ENCODE results near the gene TSPEAR. TPM values are rescaled to one million over a fixed set of nuclear protein-coding genes. Genes with fewer than 3 reads are reported as not detected.

TSPEAR gene
- total and polyA plus RNA-seq, 2 donors from 2014 or later = 0.09 to 0.22 TPM

GRCh38 chr21:44507673-44508425 lies 203.5 kb downstream of the TSPEAR start:
- TF ChIP-seq CTCF (IDR thresholded peaks at IDR 0.05; ENCODE audit: borderline replicate concordance, extremely low read depth, insufficient read depth) = no peak
- DNase-seq = peak in 1 of 5 donors; percentile 50
- Histone ChIP-seq H3K9ac (ENCODE audit: low read length in 3 of 3) (no peak overlapping the region), H3K4me1 (ENCODE audit: control insufficient read depth in 2 of 3, insufficient read depth in 2 of 3, low read depth in 1 of 3, low read length in 3 of 3) (peaks cover 0 to 6% (median 0%) of the 10 kb centered on the region in 3 donors), H3K27ac (ENCODE audit: low read depth in 2 of 2, low read length in 2 of 2) (no peak overlapping the region), H3K27me3 (ENCODE audit: control insufficient read depth, insufficient read depth, low read length) (no peaks in the 10 kb centered on the region), H3K9me3 (ENCODE audit: control insufficient read depth in 2 of 3, insufficient read depth in 1 of 3, low read length in 3 of 3) (no peaks in the 10 kb centered on the region), H3K36me3 (ENCODE audit: control insufficient read depth in 2 of 3, insufficient read depth in 3 of 3, low read length in 3 of 3) (peaks cover 0 to 2% (median 0%) of the 10 kb centered on the region in 3 donors), H3K4me3 (ENCODE audit: low read length in 3 of 3) (no peak overlapping the region)
- FAIRE-seq = no peak
- intact Hi-C loops (cut with DNase I) = no loop called here

DNA sequence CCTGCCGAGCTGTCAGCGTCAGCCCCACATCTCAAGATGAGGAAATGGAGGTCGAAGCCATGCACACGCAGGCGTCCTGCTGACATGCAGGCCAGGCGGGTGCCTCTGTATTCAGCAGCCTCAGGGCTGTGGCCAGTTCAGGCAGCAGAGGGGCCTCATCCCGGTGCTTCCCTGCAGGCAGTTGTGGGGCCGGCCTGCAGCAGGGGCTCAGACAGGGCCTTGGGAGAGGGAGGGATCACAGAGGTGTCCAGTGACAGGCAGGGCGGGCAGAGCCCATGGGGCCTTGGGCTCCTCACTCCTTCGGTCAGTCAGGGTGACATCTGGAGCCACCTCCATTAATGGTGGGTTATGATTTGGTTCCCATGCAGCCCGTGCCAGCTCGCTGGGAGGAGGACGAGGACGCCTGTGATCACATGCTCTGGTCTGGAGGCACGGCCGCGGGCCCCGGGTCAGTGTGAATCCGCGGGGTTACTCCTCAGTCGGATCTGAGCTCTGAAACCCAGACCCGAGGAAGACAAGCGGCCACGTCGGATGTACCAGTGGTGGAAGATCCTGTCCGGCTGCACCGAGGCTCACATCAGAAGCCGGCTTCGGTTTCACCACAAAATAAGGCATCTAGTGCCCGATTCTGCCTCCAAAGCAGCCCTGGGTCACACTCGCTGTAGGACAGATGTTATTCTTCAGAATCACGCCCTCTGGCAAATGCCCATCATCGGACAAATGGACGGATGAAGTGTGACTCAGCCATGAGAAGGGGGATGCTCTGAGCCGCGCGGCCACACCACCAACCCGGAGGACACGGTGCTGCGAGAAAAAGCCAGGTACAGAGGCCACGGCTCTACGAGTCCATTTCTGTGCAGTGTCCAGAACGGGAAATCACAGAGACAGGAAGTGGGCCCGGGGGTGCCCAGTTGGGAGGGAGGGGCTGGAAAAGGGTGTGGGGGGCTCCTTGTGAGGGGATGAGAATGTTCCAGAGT lies 204.8 kb downstream of the TSPEAR start:
- TF ChIP-seq CTCF (IDR thresholded peaks at IDR 0.05; ENCODE audit: borderline replicate concordance, extremely low read depth, insufficient read depth) = no peak
- Histone ChIP-seq H3K27me3 (ENCODE audit: control insufficient read depth, insufficient read depth, low read length) (no peaks in the 10 kb centered on the region), H3K9ac (ENCODE audit: low read length in 3 of 3) (no peak overlapping the region), H3K9me3 (ENCODE audit: control insufficient read depth in 2 of 3, insufficient read depth in 1 of 3, low read length in 3 of 3) (no peaks in the 10 kb centered on the region), H3K27ac (ENCODE audit: low read depth in 2 of 2, low read length in 2 of 2) (no peak overlapping the region), H3K36me3 (ENCODE audit: control insufficient read depth in 2 of 3, insufficient read depth in 3 of 3, low read length in 3 of 3) (peaks cover 0 to 2% (median 0%) of the 10 kb centered on the region in 3 donors), H3K4me1 (ENCODE audit: control insufficient read depth in 2 of 3, insufficient read depth in 2 of 3, low read depth in 1 of 3, low read length in 3 of 3) (peaks cover 0 to 6% (median 0%) of the 10 kb centered on the region in 3 donors), H3K4me3 (ENCODE audit: low read length in 3 of 3) (no peak overlapping the region)
- intact Hi-C loops (cut with DNase I) = no loop called here
- FAIRE-seq = no peak
- DNase-seq = peak in 4 of 5 donors; percentile 36 to 70 (median 44)

GRCh38 chr21:44505673-44506278 lies 205.6 kb downstream of the TSPEAR start:
- Histone ChIP-seq H3K36me3 (ENCODE audit: control insufficient read depth in 2 of 3, insufficient read depth in 3 of 3, low read length in 3 of 3) (no peaks in the 10 kb centered on the region), H3K27ac (ENCODE audit: low read depth in 2 of 2, low read length in 2 of 2) (no peak overlapping the region), H3K4me3 (ENCODE audit: low read length in 3 of 3) (no peak overlapping the region), H3K9ac (ENCODE audit: low read length in 3 of 3) (no peak overlapping the region), H3K27me3 (ENCODE audit: control insufficient read depth, insufficient read depth, low read length) (no peaks in the 10 kb centered on the region), H3K4me1 (ENCODE audit: control insufficient read depth in 2 of 3, insufficient read depth in 2 of 3, low read depth in 1 of 3, low read length in 3 of 3) (peaks cover 0 to 2% (median 0%) of the 10 kb centered on the region in 3 donors), H3K9me3 (ENCODE audit: control insufficient read depth in 2 of 3, insufficient read depth in 1 of 3, low read length in 3 of 3) (no peaks in the 10 kb centered on the region)
- FAIRE-seq (no peak), DNase-seq (peak in 2 of 5 donors; percentile 30 to 36)
- no peak for TF ChIP-seq CTCF (IDR thresholded peaks at IDR 0.05; ENCODE audit: borderline replicate concordance, extremely low read depth, insufficient read depth)
- intact Hi-C loops (cut with DNase I) = no loop called here

Measured in kidney (tissue), 14 donors.